Nucleus accumbens (tissue), 56 donors: ENCODE results near the gene ARHGEF28.

ENCODE experiments used
- DNase-seq, 56 donors: peaks; one replicate each; lab custom pipeline; 2025; lab: John Stamatoyannopoulos, UW

The ARHGEF28 gene

GRCh38 chr5:73947906-73948640, 322.1 kb downstream of the ARHGEF28 start:
- DNase-seq: no peak

- no peak for DNase-seq
Observed at GRCh38 chr5:73948720-73949119, 322.7 kb downstream of the ARHGEF28 start.

GRCh38 chr5:73950441-73950873, 324.5 kb downstream of the ARHGEF28 start:
- DNase-seq: no peak

GRCh38 chr5:73950912-73951430, 325.0 kb downstream of the ARHGEF28 start:
- no peak for DNase-seq

- no peak for DNase-seq
Observed at GRCh38 chr5:73952872-73953271, 326.9 kb downstream of the ARHGEF28 start.

GRCh38 chr5:73954381-73954780, 328.4 kb downstream of the ARHGEF28 start:
- no peak for DNase-seq

GRCh38 chr5:73955271-73955846, 329.4 kb downstream of the ARHGEF28 start:
- DNase-seq: no peak

- no peak for DNase-seq
Observed at GRCh38 chr5:73957397-73958001, 331.5 kb downstream of the ARHGEF28 start.

GRCh38 chr5:73958037-73958436, 332.0 kb downstream of the ARHGEF28 start:
- DNase-seq: no peak

GRCh38 chr5:73960023-73960422, 334.0 kb downstream of the ARHGEF28 start:
- no peak for DNase-seq

- DNase-seq: no peak
Observed at GRCh38 chr5:73960426-73960825, 334.4 kb downstream of the ARHGEF28 start.

GRCh38 chr5:73962801-73963425, 336.9 kb downstream of the ARHGEF28 start:
- no peak for DNase-seq

- no peak for DNase-seq
Observed at GRCh38 chr5:73964352-73964865, 338.4 kb downstream of the ARHGEF28 start.

GRCh38 chr5:73966451-73966850, 340.5 kb downstream of the ARHGEF28 start:
- DNase-seq: no peak

- DNase-seq: peak in 1 of 56 donors; percentile 34
Observed at GRCh38 chr5:73967347-73967746, 341.4 kb downstream of the ARHGEF28 start.

GRCh38 chr5:73968246-73968645, 342.2 kb downstream of the ARHGEF28 start:
- no peak for DNase-seq

GRCh38 chr5:73968729-73969128, 342.7 kb downstream of the ARHGEF28 start:
- peak in 16 of 56 donors; percentile 1 to 37 (median 18) for DNase-seq

- no peak for DNase-seq
Observed at GRCh38 chr5:73969195-73970036, 343.4 kb downstream of the ARHGEF28 start.

- DNase-seq: no peak
Observed at GRCh38 chr5:73971326-73971725, 345.3 kb downstream of the ARHGEF28 start.

GRCh38 chr5:73973135-73973534, 347.1 kb downstream of the ARHGEF28 start:
- DNase-seq: no peak
